HepG2 (cell line): ENCODE results near the gene ZNF593OS. TPM values are rescaled to one million over a fixed set of nuclear protein-coding genes. Genes with fewer than 3 reads are reported as not detected.
A peak's percentile ranks its signal among the peaks of the same experiment; 100 is the strongest.

ENCODE experiments used
- ARID3A ChIP-seq: IDR thresholded peaks from 2 replicates; pipeline ENCODE4 v1.6.1; 2012; ENCODE audit warnings: low read depth, low read length, improper control_type of control experiment
- ASH2L ChIP-seq: fragments of 300-600, 200-600 bp; sonication (generic); IDR thresholded peaks from 2 replicates; pipeline ENCODE4 v1.7.0; 2017; ENCODE audit warnings: low read depth, mild to moderate bottlenecking, moderate library complexity, mixed read lengths, low read length; ENCODE audit not compliant: insufficient read length
- CREB1 ChIP-seq, 2 experiments: fragments of 450-650 bp in 1 of 2; IDR thresholded peaks; 2 replicates each; pipeline ENCODE4 v1.6.1; 2016 to 2017; ENCODE audit warnings: control low read depth in 1 of 2, mild to moderate bottlenecking in 1 of 2, missing compliant biosample characterization in 1 of 2, missing genetic modification characterization in 1 of 2
- DPF2 ChIP-seq: sonication (generic); formaldehyde crosslinking; IDR thresholded peaks from 2 replicates; pipeline ENCODE4 v1.4.0; 2020; ENCODE audit warnings: mild to moderate bottlenecking, low read depth, missing genetic modification reagents, borderline replicate concordance
- HOMEZ ChIP-seq: IDR thresholded peaks from 2 replicates; pipeline ENCODE4 v1.6.1; 2016; ENCODE audit warnings: low read depth
- KDM5A ChIP-seq: fragments of 200-600 bp; sonication (generic); IDR thresholded peaks from 2 replicates; pipeline ENCODE4 v1.7.0; 2018; ENCODE audit warnings: antibody characterized with exemption, mild to moderate bottlenecking, low read length, borderline replicate concordance
- KLF12 ChIP-seq: sonication (generic); formaldehyde crosslinking; IDR thresholded peaks from 2 replicates; pipeline ENCODE4 v1.4.0; 2020; ENCODE audit warnings: missing genetic modification reagents, borderline replicate concordance
- NFE2 ChIP-seq: sonication (generic); formaldehyde crosslinking; IDR thresholded peaks from 2 replicates; pipeline ENCODE4 v1.4.0; 2020; ENCODE audit warnings: missing genetic modification reagents
- NR1H2 ChIP-seq: sonication (generic); formaldehyde crosslinking; IDR thresholded peaks from 2 replicates; pipeline ENCODE4 v1.8.1; 2022; ENCODE audit warnings: low read depth, missing genetic modification reagents, borderline replicate concordance
- RFX3 ChIP-seq: IDR thresholded peaks from 2 replicates; pipeline ENCODE4 v1.6.1; 2016; ENCODE audit warnings: missing biosample characterization, missing genetic modification reagents
- SP5 ChIP-seq: IDR thresholded peaks from 2 replicates; pipeline ENCODE4 v1.6.1; 2016; ENCODE audit warnings: low read depth, borderline replicate concordance
- TOPORS ChIP-seq: sonication (generic); formaldehyde crosslinking; IDR thresholded peaks from 2 replicates; pipeline ENCODE4 v1.8.0; 2023; ENCODE audit warnings: mild to moderate bottlenecking, missing genetic modification reagents
- TRIM24 ChIP-seq: sonication (generic); formaldehyde crosslinking; IDR thresholded peaks from 2 replicates; pipeline ENCODE4 v1.8.0; 2022; ENCODE audit warnings: mild to moderate bottlenecking, missing genetic modification reagents
- ZBTB37 ChIP-seq: sonication (generic); formaldehyde crosslinking; IDR thresholded peaks from 2 replicates; pipeline ENCODE4 v1.4.0; 2020; ENCODE audit warnings: mild to moderate bottlenecking, missing genetic modification reagents
- ZNF34 ChIP-seq: sonication (generic); formaldehyde crosslinking; IDR thresholded peaks from 2 replicates; pipeline ENCODE4 v1.4.0; 2020; ENCODE audit warnings: mild to moderate bottlenecking, missing genetic modification reagents, borderline replicate concordance
- ZNF343 ChIP-seq: sonication (generic); formaldehyde crosslinking; IDR thresholded peaks from 2 replicates; pipeline ENCODE4 v1.4.0; 2020; ENCODE audit warnings: mild to moderate bottlenecking, missing genetic modification reagents
- ZNF557 ChIP-seq: sonication (generic); formaldehyde crosslinking; IDR thresholded peaks from 2 replicates; pipeline ENCODE4 v1.4.0; 2020; ENCODE audit warnings: missing genetic modification reagents
- ZNF619 ChIP-seq: sonication (generic); formaldehyde crosslinking; IDR thresholded peaks from 2 replicates; pipeline ENCODE4 v1.4.0; 2020; ENCODE audit warnings: mild to moderate bottlenecking, missing genetic modification reagents
- polyA plus RNA-seq, 8 experiments: library from polyadenylated mRNA; depleted of rRNA in 3 of 8; stranded (reverse) in 7 of 8; unstranded in 1 of 8; fragments of >200 nt; fragmentation: Illumina TruSeq in 4 of 8; extraction: Trizol in 4 of 8; gene quantifications; 2 replicates each; pipeline versions ENCODE4 v1.2.1 to v1.2.3, GENCODE V29; 2011 to 2016; ENCODE audit warnings: low read depth in 4 of 8, missing spikeins in 1 of 8, mixed read lengths in 1 of 8; ENCODE audit not compliant: insufficient read depth in 1 of 8
- total RNA-seq, 5 experiments: library from RNA; depleted of rRNA; stranded (reverse); fragments of >200 nt; fragmentation: Illumina TruSeq; extraction: Trizol; gene quantifications; 2 replicates each; pipeline ENCODE4 v1.2.3, GENCODE V29; 2016; ENCODE audit warnings: low read depth in 1 of 5
- TF ChIP-seq, protein P1 (sequence below): sonication (generic); formaldehyde crosslinking; IDR thresholded peaks from 2 replicates; pipeline ENCODE4 v1.4.0; 2020; ENCODE audit warnings: missing genetic modification reagents, borderline replicate concordance

ZNF593OS gene
- total and polyA plus RNA-seq, 2 of the 13 experiments (the other 11 are each of a cell fraction or from before 2014, with no cell fraction given) = not detected

- TF ChIP-seq SP5 (CRISPR knock-in tag) (0 out of 2 replicates have a peak, but pooled peaks have one; percentile 18), KDM5A (no peak), ARID3A (no peak), CREB1 (IDR thresholded peaks at IDR 0.05) (no peak), CREB1 (CRISPR knock-in tag; IDR thresholded peaks at IDR 0.05) (0 out of 2 replicates have a peak, but pooled peaks have one; percentile 30), ZNF619 (CRISPR knock-in tag) (no peak), DPF2 (CRISPR knock-in tag) (no peak), ZNF557 (CRISPR knock-in tag) (no peak), RFX3 (CRISPR knock-in tag) (no peak), ZNF343 (CRISPR knock-in tag) (no peak), TOPORS (CRISPR knock-in tag) (no peak), KLF12 (CRISPR knock-in tag) (0 out of 2 replicates have a peak, but pooled peaks have one; percentile 34), HOMEZ (CRISPR knock-in tag) (no peak), NFE2 (CRISPR knock-in tag) (no peak), TRIM24 (CRISPR knock-in tag) (no peak), NR1H2 (no peak), ZBTB37 (CRISPR knock-in tag) (no peak), ASH2L (no peak), ZNF34 (CRISPR knock-in tag) (no peak)
- TF ChIP-seq, protein P1, sequence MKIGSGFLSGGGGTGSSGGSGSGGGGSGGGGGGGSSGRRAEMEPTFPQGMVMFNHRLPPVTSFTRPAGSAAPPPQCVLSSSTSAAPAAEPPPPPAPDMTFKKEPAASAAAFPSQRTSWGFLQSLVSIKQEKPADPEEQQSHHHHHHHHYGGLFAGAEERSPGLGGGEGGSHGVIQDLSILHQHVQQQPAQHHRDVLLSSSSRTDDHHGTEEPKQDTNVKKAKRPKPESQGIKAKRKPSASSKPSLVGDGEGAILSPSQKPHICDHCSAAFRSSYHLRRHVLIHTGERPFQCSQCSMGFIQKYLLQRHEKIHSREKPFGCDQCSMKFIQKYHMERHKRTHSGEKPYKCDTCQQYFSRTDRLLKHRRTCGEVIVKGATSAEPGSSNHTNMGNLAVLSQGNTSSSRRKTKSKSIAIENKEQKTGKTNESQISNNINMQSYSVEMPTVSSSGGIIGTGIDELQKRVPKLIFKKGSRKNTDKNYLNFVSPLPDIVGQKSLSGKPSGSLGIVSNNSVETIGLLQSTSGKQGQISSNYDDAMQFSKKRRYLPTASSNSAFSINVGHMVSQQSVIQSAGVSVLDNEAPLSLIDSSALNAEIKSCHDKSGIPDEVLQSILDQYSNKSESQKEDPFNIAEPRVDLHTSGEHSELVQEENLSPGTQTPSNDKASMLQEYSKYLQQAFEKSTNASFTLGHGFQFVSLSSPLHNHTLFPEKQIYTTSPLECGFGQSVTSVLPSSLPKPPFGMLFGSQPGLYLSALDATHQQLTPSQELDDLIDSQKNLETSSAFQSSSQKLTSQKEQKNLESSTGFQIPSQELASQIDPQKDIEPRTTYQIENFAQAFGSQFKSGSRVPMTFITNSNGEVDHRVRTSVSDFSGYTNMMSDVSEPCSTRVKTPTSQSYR (CRISPR knock-in tag) = no peak
Measured at GRCh38 chr1:26177182-26177684, 5.6 kb upstream of the ZNF593OS start, which contains the start of gene CNKSR1 (continued).
